H9 (cell line): Measurements from ENCODE around the gene TCEA3. TPM values are rescaled to one million over a fixed set of nuclear protein-coding genes. Genes with fewer than 3 reads are reported as not detected.

Experiments used
- DNase-seq: peaks from one replicate; pipeline ENCODE4 v3.0.0-alpha.2; 2017
- H2AFZ ChIP-seq: one replicate; pipeline ENCODE4 v1.6.1; 2013; ENCODE audit warnings: mild to moderate bottlenecking, low read length, control low read depth, moderate library complexity
- H2AK5ac ChIP-seq: 2 replicates; pipeline ENCODE4 v1.6.1; 2013; ENCODE audit warnings: low read length, control low read depth, mixed read lengths; ENCODE audit not compliant: insufficient read length
- H2BK120ac ChIP-seq: one replicate; pipeline ENCODE4 v1.6.1; 2013; ENCODE audit warnings: low read depth, mild to moderate bottlenecking, low read length, control low read depth, inconsistent platforms; ENCODE audit not compliant: poor library complexity, severe bottlenecking
- H2BK12ac ChIP-seq: 2 replicates; pipeline ENCODE4 v1.6.1; 2013; ENCODE audit warnings: low read length, control low read depth, mixed read lengths, low read depth; ENCODE audit not compliant: insufficient read length
- H2BK15ac ChIP-seq: 2 replicates; pipeline ENCODE4 v1.6.1; 2013; ENCODE audit warnings: low read depth, low read length, control low read depth
- H2BK20ac ChIP-seq: one replicate; pipeline ENCODE4 v1.6.1; 2013; ENCODE audit warnings: low read depth, mild to moderate bottlenecking, low read length, control low read depth, inconsistent platforms; ENCODE audit not compliant: poor library complexity, severe bottlenecking
- H2BK5ac ChIP-seq: 2 replicates; pipeline ENCODE4 v1.6.1; 2013; ENCODE audit warnings: low read length, control low read depth, mixed read lengths; ENCODE audit not compliant: insufficient read length
- H3K14ac ChIP-seq: 2 replicates; pipeline ENCODE4 v1.6.1; 2013; ENCODE audit warnings: low read length, control low read depth; ENCODE audit not compliant: insufficient read depth
- H3K18ac ChIP-seq: 2 replicates; pipeline ENCODE4 v1.6.1; 2013; ENCODE audit warnings: low read depth, mild to moderate bottlenecking, mixed read lengths, low read length, control low read depth; ENCODE audit not compliant: insufficient read length
- H3K23ac ChIP-seq: 2 replicates; pipeline ENCODE4 v1.6.1; 2013; ENCODE audit warnings: low read length, control low read depth, mixed read lengths, low read depth; ENCODE audit not compliant: insufficient read length
- H3K23me2 ChIP-seq: 2 replicates; pipeline ENCODE4 v1.6.1; 2013; ENCODE audit warnings: low read depth, mild to moderate bottlenecking, mixed read lengths, low read length, control low read depth; ENCODE audit not compliant: insufficient read length, poor library complexity, severe bottlenecking
- H3K27ac ChIP-seq: 2 replicates; pipeline ENCODE4 v1.5.1; 2013; ENCODE audit warnings: low read length, control low read depth, mixed read lengths, low read depth; ENCODE audit not compliant: insufficient read length
- H3K27me3 ChIP-seq: 2 replicates; pipeline ENCODE4 v1.6.1; 2013; ENCODE audit warnings: low read length, control low read depth, inconsistent platforms; ENCODE audit not compliant: insufficient read depth
- H3K4ac ChIP-seq: 2 replicates; pipeline ENCODE4 v1.6.1; 2013; ENCODE audit warnings: low read depth, mild to moderate bottlenecking, control low read depth, inconsistent platforms, low read length, moderate library complexity
- H3K4me1 ChIP-seq: 2 replicates; pipeline ENCODE4 v1.6.1; 2013; ENCODE audit warnings: low read length, control low read depth, inconsistent platforms; ENCODE audit not compliant: insufficient read depth
- H3K4me2 ChIP-seq: 2 replicates; pipeline ENCODE4 v1.6.1; 2013; ENCODE audit warnings: low read length, control low read depth, mixed read lengths; ENCODE audit not compliant: insufficient read length, insufficient read depth
- H3K56ac ChIP-seq: 2 replicates; pipeline ENCODE4 v1.6.1; 2013; ENCODE audit warnings: low read depth, mild to moderate bottlenecking, mixed read lengths, low read length, control low read depth; ENCODE audit not compliant: insufficient read length
- H3K79me1 ChIP-seq: 2 replicates; pipeline ENCODE4 v1.6.1; 2013; ENCODE audit warnings: low read depth, mild to moderate bottlenecking, moderate library complexity, low read length, control low read depth, inconsistent platforms; ENCODE audit not compliant: insufficient read depth, poor library complexity, severe bottlenecking
- H3K79me2 ChIP-seq: 2 replicates; pipeline ENCODE4 v1.6.1; 2013; ENCODE audit warnings: low read length, control low read depth, inconsistent platforms; ENCODE audit not compliant: insufficient read depth
- H3K9ac ChIP-seq: 2 replicates; pipeline ENCODE4 v1.6.1; 2013; ENCODE audit warnings: low read length, control low read depth, mixed read lengths; ENCODE audit not compliant: insufficient read length; ENCODE audit errors: extremely low read depth
- H3K9me3 ChIP-seq: one replicate; pipeline ENCODE4 v1.6.1; 2013; ENCODE audit warnings: low read depth, low read length, inconsistent platforms; ENCODE audit not compliant: control insufficient read depth
- H3T11ph ChIP-seq: one replicate; pipeline ENCODE4 v1.6.1; 2013; ENCODE audit warnings: mild to moderate bottlenecking, low read length, control low read depth, inconsistent platforms
- H4K20me1 ChIP-seq: one replicate; pipeline ENCODE4 v1.6.1; 2013; ENCODE audit not compliant: control insufficient read depth, insufficient read length, insufficient read depth
- H4K5ac ChIP-seq: 2 replicates; pipeline ENCODE4 v1.6.1; 2013; ENCODE audit warnings: low read depth, mild to moderate bottlenecking, mixed read lengths, low read length, control low read depth; ENCODE audit not compliant: insufficient read length
- H4K8ac ChIP-seq: replicated peaks from 2 replicates; pipeline ENCODE4 v1.6.1; 2013; ENCODE audit warnings: low read length, control low read depth, mixed read lengths, low read depth; ENCODE audit not compliant: insufficient read length
- H4K91ac ChIP-seq: 2 replicates; pipeline ENCODE4 v1.6.1; 2013; ENCODE audit warnings: low read depth, mild to moderate bottlenecking, moderate library complexity, mixed read lengths, low read length, control low read depth; ENCODE audit not compliant: insufficient read length
- H3K27ac Mint-ChIP-seq, 3 experiments: 2 replicates in 2 of 3; 3 replicates in 1 of 3; pipeline ENCODE4 v1.8.0; 2020 to 2021; ENCODE audit warnings: mixed read lengths in 3 of 3, mild to moderate bottlenecking in 1 of 3, moderate library complexity in 1 of 3
- H3K27me3 Mint-ChIP-seq: 2 replicates; pipeline ENCODE4 v1.8.0; 2021; ENCODE audit warnings: low read depth, mild to moderate bottlenecking, moderate library complexity, mixed read lengths
- H3K36me3 Mint-ChIP-seq, 3 experiments: 2 replicates in 2 of 3; 3 replicates in 1 of 3; pipeline ENCODE4 v1.8.0; 2020 to 2021; ENCODE audit warnings: low read depth in 3 of 3, mixed read lengths in 3 of 3; ENCODE audit not compliant: insufficient read depth in 1 of 3
- H3K4me1 Mint-ChIP-seq, 2 experiments: 2 replicates each; pipeline ENCODE4 v1.8.0; 2020; ENCODE audit warnings: mixed read lengths in 2 of 2
- H3K4me3 Mint-ChIP-seq, 2 experiments: 2 replicates in 1 of 2; 3 replicates in 1 of 2; pipeline ENCODE4 v1.8.0; 2020 to 2021; ENCODE audit warnings: mild to moderate bottlenecking in 2 of 2, mixed read lengths in 2 of 2, moderate library complexity in 1 of 2
- H3K9me3 Mint-ChIP-seq, 2 experiments: 2 replicates in 1 of 2; 3 replicates in 1 of 2; pipeline ENCODE4 v1.8.0; 2020; ENCODE audit warnings: mild to moderate bottlenecking in 2 of 2, mixed read lengths in 2 of 2, moderate library complexity in 1 of 2
- WGBS: extraction: QIAGEN DNeasy Blood & Tissue Kit; methylation state at CpG from one replicate; pipeline ENCODE4 v1.1.7; 2013; ENCODE audit warnings: missing lambda C conversion rate, low lambda C conversion rate, mixed read lengths; ENCODE audit not compliant: insufficient read length; ENCODE audit errors: extremely low coverage; 5-methylcytosine and 5-hydroxymethylcytosine counted together
- total RNA-seq: library from RNA; stranded (reverse); gene quantifications from 2 replicates; pipeline ENCODE4 v1.2.1, GENCODE V29; 2021
- TF ChIP-seq, protein P1 (sequence below): fragments of 200-600 bp; sonication (generic); conservative IDR thresholded peaks from 3 replicates; pipeline ENCODE4 v1.8.0; 2021; ENCODE audit warnings: antibody characterized with exemption, mild to moderate bottlenecking

TCEA3 gene
- total RNA-seq, 1 experiment from 2014 or later: 0.37 TPM

DNA sequence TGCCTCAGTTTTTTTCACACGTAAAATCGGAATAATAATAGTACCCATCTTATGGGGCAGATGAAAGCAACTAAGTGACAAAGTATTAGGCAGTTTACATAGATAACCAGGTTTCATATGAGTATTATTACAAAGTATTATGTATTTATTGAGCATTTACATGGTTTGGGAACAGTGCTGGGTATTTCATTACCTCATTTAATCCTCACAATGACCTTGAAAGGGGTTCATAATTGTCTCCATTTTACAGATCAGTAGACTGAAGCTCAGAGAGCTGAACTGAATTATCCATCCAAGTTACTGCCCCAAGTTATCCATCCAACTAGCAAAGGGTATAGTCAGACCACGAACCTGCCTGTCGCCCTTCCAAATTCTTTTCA, 21.2 kb downstream of the TCEA3 start:
- Histone ChIP-seq H3K27ac (no peak overlapping the region), H3K18ac (no peak overlapping the region), H3K79me2 (no peaks in the 10 kb centered on the region), H2BK120ac (no peak overlapping the region), H3K4me2 (peak overlapping the region; percentile 14), H2BK12ac (no peak overlapping the region), H3K9ac (no peak overlapping the region), H3K56ac (no peak overlapping the region), H2BK15ac (no peak overlapping the region), H2AK5ac (no peak overlapping the region), H2BK20ac (no peak overlapping the region), H2BK5ac (no peak overlapping the region), H3T11ph (no peak overlapping the region), H4K5ac (no peak overlapping the region), H3K23ac (no peak overlapping the region), H4K20me1 (peaks cover 2% of the 10 kb centered on the region), H4K91ac (no peak overlapping the region), H3K27me3 (peaks cover 24% of the 10 kb centered on the region; the same call in 1 of the 2 replicates), H3K79me1 (no peaks in the 10 kb centered on the region), H3K9me3 (no peaks in the 10 kb centered on the region), H3K23me2 (peaks cover 3% of the 10 kb centered on the region), H2AFZ (no peak overlapping the region), H4K8ac (no peak overlapping the region), H3K4me1 (no peaks in the 10 kb centered on the region), H3K14ac (no peak overlapping the region), H3K4ac (no peak overlapping the region)
- Mint-ChIP-seq H3K27me3 (no peaks in the 10 kb centered on the region), H3K36me3 (no peaks in the 10 kb centered on the region), H3K4me1 (peaks cover 4 to 10% of the 10 kb centered on the region in 2 experiments; a peak in 3 of 4 replicates), H3K4me3 (peak overlapping the region in 1 of 2 experiments; percentile 60; a peak in 1 of 5 replicates), H3K27ac (no peak overlapping the region), H3K9me3 (no peaks in the 10 kb centered on the region)
- DNase-seq: no peak
- TF ChIP-seq, protein P1, sequence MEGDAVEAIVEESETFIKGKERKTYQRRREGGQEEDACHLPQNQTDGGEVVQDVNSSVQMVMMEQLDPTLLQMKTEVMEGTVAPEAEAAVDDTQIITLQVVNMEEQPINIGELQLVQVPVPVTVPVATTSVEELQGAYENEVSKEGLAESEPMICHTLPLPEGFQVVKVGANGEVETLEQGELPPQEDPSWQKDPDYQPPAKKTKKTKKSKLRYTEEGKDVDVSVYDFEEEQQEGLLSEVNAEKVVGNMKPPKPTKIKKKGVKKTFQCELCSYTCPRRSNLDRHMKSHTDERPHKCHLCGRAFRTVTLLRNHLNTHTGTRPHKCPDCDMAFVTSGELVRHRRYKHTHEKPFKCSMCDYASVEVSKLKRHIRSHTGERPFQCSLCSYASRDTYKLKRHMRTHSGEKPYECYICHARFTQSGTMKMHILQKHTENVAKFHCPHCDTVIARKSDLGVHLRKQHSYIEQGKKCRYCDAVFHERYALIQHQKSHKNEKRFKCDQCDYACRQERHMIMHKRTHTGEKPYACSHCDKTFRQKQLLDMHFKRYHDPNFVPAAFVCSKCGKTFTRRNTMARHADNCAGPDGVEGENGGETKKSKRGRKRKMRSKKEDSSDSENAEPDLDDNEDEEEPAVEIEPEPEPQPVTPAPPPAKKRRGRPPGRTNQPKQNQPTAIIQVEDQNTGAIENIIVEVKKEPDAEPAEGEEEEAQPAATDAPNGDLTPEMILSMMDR: no peak
- no CpG with 5 or more reads among the region's 4 CpGs for WGBS
